Measurements from ENCODE around the gene GLI2. TPM values are rescaled to one million over a fixed set of nuclear protein-coding genes. Genes with fewer than 3 reads are reported as not detected.

The GLI2 gene
- total and polyA plus RNA-seq, 2 of the 8 experiments (the other 6 are each of a cell fraction or from before 2014, with no cell fraction given) = 18.4 to 46.9 TPM

GRCh38 chr2:120720231-120720630 is 15.4 kb upstream of the GLI2 start (continued):
- TF ChIP-seq RNF2 (IDR thresholded peaks at IDR 0.05; ENCODE audit: borderline replicate concordance, low read depth, low read length, missing control alignments, poor library complexity, severe bottlenecking) (no peak), BACH1 (IDR thresholded peaks at IDR 0.05; ENCODE audit: low read length) (no peak), ATF2 (IDR thresholded peaks at IDR 0.05; ENCODE audit: low read length) (no peak)

Data from H1 (cell line).